Measurements from ENCODE around the gene MCM10. TPM values are rescaled to one million over a fixed set of nuclear protein-coding genes. Genes with fewer than 3 reads are reported as not detected.

MCM10 gene
- polyA plus RNA-seq: 1 to 10 TPM; 1.4 to 2.6 TPM

GRCh38 chr10:13160934-13161856 lies at the start of gene MCM10:
Gene MCM10, plus strand, starts transcription at chr10:13161558. Its CDS starts 2,645 bp downstream, at chr10:13164203.
- no peaks in the 10 kb centered on the region for H3K27me3 ChIP-seq (ENCODE audit: control insufficient read depth in 1 of 2, insufficient read depth in 2 of 2, low read length in 2 of 2)
- peaks cover 0 to 3% of the 10 kb centered on the region in 2 donors for H3K4me1 ChIP-seq (ENCODE audit: control insufficient read depth in 2 of 2, insufficient read depth in 2 of 2, low read length in 1 of 2)
- H3K4me3 ChIP-seq (ENCODE audit: low read depth in 1 of 2, low read length in 2 of 2): peak within 1 kb of the TSS; percentile 48 to 56
- WGBS, 2 donors: 1% methylated on average over 56 of the region's 56 CpGs
- no peaks in the 10 kb centered on the region for H3K9me3 ChIP-seq (ENCODE audit: control insufficient read depth in 2 of 2, insufficient read depth in 1 of 2, low read depth in 1 of 2, low read length in 1 of 2)
- H3K27ac ChIP-seq (ENCODE audit: low read depth in 2 of 2, low read length in 1 of 2): no peak within 1 kb of the TSS
- no peaks in the 10 kb centered on the region for H3K36me3 ChIP-seq (ENCODE audit: control insufficient read depth in 2 of 2, insufficient read depth in 2 of 2, low read length in 1 of 2)

- 83 to 92% methylated on average over 6 of the region's 6 CpGs for WGBS, 2 donors
- no peaks in the 10 kb centered on the region for H3K9me3 ChIP-seq (ENCODE audit: control insufficient read depth in 2 of 2, insufficient read depth in 1 of 2, low read depth in 1 of 2, low read length in 1 of 2)
- no peak overlapping the region for H3K4me3 ChIP-seq (ENCODE audit: low read depth in 1 of 2, low read length in 2 of 2)
- no peaks in the 10 kb centered on the region for H3K27me3 ChIP-seq (ENCODE audit: control insufficient read depth in 1 of 2, insufficient read depth in 2 of 2, low read length in 2 of 2)
- no peak overlapping the region for H3K27ac ChIP-seq (ENCODE audit: low read depth in 2 of 2, low read length in 1 of 2)
- H3K4me1 ChIP-seq (ENCODE audit: control insufficient read depth in 2 of 2, insufficient read depth in 2 of 2, low read length in 1 of 2): no peaks in the 10 kb centered on the region
- H3K36me3 ChIP-seq (ENCODE audit: control insufficient read depth in 2 of 2, insufficient read depth in 2 of 2, low read length in 1 of 2): peaks cover 6 to 19% of the 10 kb centered on the region in 2 donors
Observed at GRCh38 chr10:13113544-13113943, 47.8 kb upstream of the MCM10 start.

- H3K9me3 ChIP-seq (ENCODE audit: control insufficient read depth in 2 of 2, insufficient read depth in 1 of 2, low read depth in 1 of 2, low read length in 1 of 2): no peaks in the 10 kb centered on the region
- H3K27ac ChIP-seq (ENCODE audit: low read depth in 2 of 2, low read length in 1 of 2): peak overlapping the region; percentile 19 to 70
- WGBS, 2 donors: 52 to 63% methylated on average over 12 of the region's 12 CpGs
- H3K4me3 ChIP-seq (ENCODE audit: low read depth in 1 of 2, low read length in 2 of 2): no peak overlapping the region
- H3K27me3 ChIP-seq (ENCODE audit: control insufficient read depth in 1 of 2, insufficient read depth in 2 of 2, low read length in 2 of 2): no peaks in the 10 kb centered on the region
- no peaks in the 10 kb centered on the region for H3K4me1 ChIP-seq (ENCODE audit: control insufficient read depth in 2 of 2, insufficient read depth in 2 of 2, low read length in 1 of 2)
- H3K36me3 ChIP-seq (ENCODE audit: control insufficient read depth in 2 of 2, insufficient read depth in 2 of 2, low read length in 1 of 2): peaks cover 6 to 13% of the 10 kb centered on the region in 2 donors
Observed at GRCh38 chr10:13115832-13116803, 45.2 kb upstream of the MCM10 start.

- Histone ChIP-seq H3K4me3 (ENCODE audit: low read depth in 1 of 2, low read length in 2 of 2) (no peak overlapping the region), H3K36me3 (ENCODE audit: control insufficient read depth in 2 of 2, insufficient read depth in 2 of 2, low read length in 1 of 2) (peaks cover 5 to 7% of the 10 kb centered on the region in 2 donors), H3K27ac (ENCODE audit: low read depth in 2 of 2, low read length in 1 of 2) (no peak overlapping the region), H3K4me1 (ENCODE audit: control insufficient read depth in 2 of 2, insufficient read depth in 2 of 2, low read length in 1 of 2) (no peaks in the 10 kb centered on the region), H3K9me3 (ENCODE audit: control insufficient read depth in 2 of 2, insufficient read depth in 1 of 2, low read depth in 1 of 2, low read length in 1 of 2) (no peaks in the 10 kb centered on the region), H3K27me3 (ENCODE audit: control insufficient read depth in 1 of 2, insufficient read depth in 2 of 2, low read length in 2 of 2) (no peaks in the 10 kb centered on the region)
- WGBS, 2 donors: 72 to 75% methylated on average over 14 of the region's 14 CpGs
Observed at GRCh38 chr10:13117841-13118783, 43.2 kb upstream of the MCM10 start.

- WGBS, 2 donors: 86 to 88% methylated on average over 3 of the region's 3 CpGs
- peaks cover 5 to 6% of the 10 kb centered on the region in 2 donors for H3K36me3 ChIP-seq (ENCODE audit: control insufficient read depth in 2 of 2, insufficient read depth in 2 of 2, low read length in 1 of 2)
Observed at GRCh38 chr10:13118784-13119410, 42.5 kb upstream of the MCM10 start.

GRCh38 chr10:13120786-13121499 lies 40.4 kb upstream of the MCM10 start:
- WGBS, 2 donors: 78 to 82% methylated on average over 10 of the region's 10 CpGs
- H3K36me3 ChIP-seq (ENCODE audit: control insufficient read depth in 2 of 2, insufficient read depth in 2 of 2, low read length in 1 of 2): peaks cover 5 to 6% of the 10 kb centered on the region in 2 donors
- no peaks in the 10 kb centered on the region for H3K27me3 ChIP-seq (ENCODE audit: control insufficient read depth in 1 of 2, insufficient read depth in 2 of 2, low read length in 2 of 2)
- H3K4me1 ChIP-seq (ENCODE audit: control insufficient read depth in 2 of 2, insufficient read depth in 2 of 2, low read length in 1 of 2): no peaks in the 10 kb centered on the region
- H3K27ac ChIP-seq (ENCODE audit: low read depth in 2 of 2, low read length in 1 of 2): peak overlapping the region in 1 of 2 donors; percentile 24
- H3K4me3 ChIP-seq (ENCODE audit: low read depth in 1 of 2, low read length in 2 of 2): no peak overlapping the region
- H3K9me3 ChIP-seq (ENCODE audit: control insufficient read depth in 2 of 2, insufficient read depth in 1 of 2, low read depth in 1 of 2, low read length in 1 of 2): no peaks in the 10 kb centered on the region

More at GRCh38 chr10:13118784-13119410, 42.5 kb upstream of the MCM10 start:
- H3K27me3 ChIP-seq (ENCODE audit: control insufficient read depth in 1 of 2, insufficient read depth in 2 of 2, low read length in 2 of 2): no peaks in the 10 kb centered on the region
- no peaks in the 10 kb centered on the region for H3K9me3 ChIP-seq (ENCODE audit: control insufficient read depth in 2 of 2, insufficient read depth in 1 of 2, low read depth in 1 of 2, low read length in 1 of 2)
- no peak overlapping the region for H3K27ac ChIP-seq (ENCODE audit: low read depth in 2 of 2, low read length in 1 of 2)
- H3K4me3 ChIP-seq (ENCODE audit: low read depth in 1 of 2, low read length in 2 of 2): no peak overlapping the region
- no peaks in the 10 kb centered on the region for H3K4me1 ChIP-seq (ENCODE audit: control insufficient read depth in 2 of 2, insufficient read depth in 2 of 2, low read length in 1 of 2)

- no peak overlapping the region for H3K27ac ChIP-seq (ENCODE audit: low read depth in 2 of 2, low read length in 1 of 2)
Observed at GRCh38 chr10:13121500-13121854, 39.9 kb upstream of the MCM10 start.

GRCh38 chr10:13136651-13137050 lies 24.7 kb upstream of the MCM10 start:
- Histone ChIP-seq H3K4me1 (ENCODE audit: control insufficient read depth in 2 of 2, insufficient read depth in 2 of 2, low read length in 1 of 2) (no peaks in the 10 kb centered on the region), H3K4me3 (ENCODE audit: low read depth in 1 of 2, low read length in 2 of 2) (no peak overlapping the region), H3K9me3 (ENCODE audit: control insufficient read depth in 2 of 2, insufficient read depth in 1 of 2, low read depth in 1 of 2, low read length in 1 of 2) (no peaks in the 10 kb centered on the region), H3K27me3 (ENCODE audit: control insufficient read depth in 1 of 2, insufficient read depth in 2 of 2, low read length in 2 of 2) (no peaks in the 10 kb centered on the region), H3K27ac (ENCODE audit: low read depth in 2 of 2, low read length in 1 of 2) (no peak overlapping the region), H3K36me3 (ENCODE audit: control insufficient read depth in 2 of 2, insufficient read depth in 2 of 2, low read length in 1 of 2) (peaks cover 14 to 24% of the 10 kb centered on the region in 2 donors)
- WGBS, 2 donors: 96% methylated on average over 8 of the region's 8 CpGs

More at GRCh38 chr10:13121500-13121854, 39.9 kb upstream of the MCM10 start:
- Histone ChIP-seq H3K9me3 (ENCODE audit: control insufficient read depth in 2 of 2, insufficient read depth in 1 of 2, low read depth in 1 of 2, low read length in 1 of 2) (no peaks in the 10 kb centered on the region), H3K27me3 (ENCODE audit: control insufficient read depth in 1 of 2, insufficient read depth in 2 of 2, low read length in 2 of 2) (no peaks in the 10 kb centered on the region), H3K4me1 (ENCODE audit: control insufficient read depth in 2 of 2, insufficient read depth in 2 of 2, low read length in 1 of 2) (no peaks in the 10 kb centered on the region), H3K36me3 (ENCODE audit: control insufficient read depth in 2 of 2, insufficient read depth in 2 of 2, low read length in 1 of 2) (peaks cover 5 to 7% of the 10 kb centered on the region in 2 donors), H3K4me3 (ENCODE audit: low read depth in 1 of 2, low read length in 2 of 2) (no peak overlapping the region)
- 84 to 89% methylated on average over 1 of the region's 1 CpG for WGBS, 2 donors
